Central memory CD4-positive, alpha-beta T cell (primary cell): ENCODE measurements around the gene ELFN2.

Experiments
- DNase-seq: peaks from one replicate; pipeline ENCODE4 v3.0.0; 2022

Gene ELFN2

GRCh38 chr22:37381489-37381888, 45.8 kb downstream of the ELFN2 start:
- no peak for DNase-seq

- no peak for DNase-seq
Measured at GRCh38 chr22:37379722-37380121, 47.6 kb downstream of the ELFN2 start.

- no peak for DNase-seq
Measured at GRCh38 chr22:37379085-37379484, 48.2 kb downstream of the ELFN2 start.

GRCh38 chr22:37378642-37379058, 48.6 kb downstream of the ELFN2 start:
- DNase-seq: no peak

GRCh38 chr22:37377927-37378326, 49.4 kb downstream of the ELFN2 start:
- DNase-seq: no peak

GRCh38 chr22:37377138-37377537, 50.1 kb downstream of the ELFN2 start:
- DNase-seq: no peak

- no peak for DNase-seq
Measured at GRCh38 chr22:37376643-37377042, 50.6 kb downstream of the ELFN2 start.

GRCh38 chr22:37375801-37376200, 51.5 kb downstream of the ELFN2 start:
- DNase-seq: no peak

- DNase-seq: no peak
Measured at GRCh38 chr22:37374571-37374970, 52.7 kb downstream of the ELFN2 start.

GRCh38 chr22:37373451-37373850, 53.8 kb downstream of the ELFN2 start:
- DNase-seq: no peak

GRCh38 chr22:37371911-37372310, 55.4 kb downstream of the ELFN2 start:
- no peak for DNase-seq

GRCh38 chr22:37371491-37371890, 55.8 kb downstream of the ELFN2 start:
- DNase-seq: no peak

GRCh38 chr22:37370306-37370979, 56.8 kb downstream of the ELFN2 start:
- DNase-seq: no peak

- DNase-seq: no peak
Measured at GRCh38 chr22:37369483-37369882, 57.8 kb downstream of the ELFN2 start.

- no peak for DNase-seq
Measured at GRCh38 chr22:37368058-37368457, 59.2 kb downstream of the ELFN2 start.

- no peak for DNase-seq
Measured at GRCh38 chr22:37366601-37367000, 60.7 kb downstream of the ELFN2 start.

GRCh38 chr22:37365950-37366349, 61.3 kb downstream of the ELFN2 start:
- DNase-seq: no peak

GRCh38 chr22:37363261-37363992, 63.9 kb downstream of the ELFN2 start:
- no peak for DNase-seq

- no peak for DNase-seq
Measured at GRCh38 chr22:37362621-37363020, 64.7 kb downstream of the ELFN2 start.

GRCh38 chr22:37358917-37359316, 68.4 kb downstream of the ELFN2 start:
- no peak for DNase-seq

GRCh38 chr22:37358386-37358785, 68.9 kb downstream of the ELFN2 start:
- no peak for DNase-seq

- no peak for DNase-seq
Measured at GRCh38 chr22:37357446-37358075, 69.7 kb downstream of the ELFN2 start.

GRCh38 chr22:37356922-37357321, 70.4 kb downstream of the ELFN2 start:
- DNase-seq: no peak

GRCh38 chr22:37355174-37355573, 72.1 kb downstream of the ELFN2 start:
- DNase-seq: no peak
